DMS153 treated with DMSO at 0.1 percent for 48 hours (cell line): Measurements from ENCODE around the gene JADE2.

Experiments used
- DNase-seq: peaks from one replicate; lab custom pipeline; 2025; ENCODE audit not compliant: unreplicated experiment; lab: John Stamatoyannopoulos, UW

Gene JADE2

GRCh38 chr5:134529460-134529859 lies 4.0 kb downstream of the JADE2 start:
- no peak for DNase-seq

GRCh38 chr5:134530301-134531077 lies 5.0 kb downstream of the JADE2 start:
- DNase-seq: no peak

GRCh38 chr5:134533115-134533815 lies 7.8 kb downstream of the JADE2 start:
- no peak for DNase-seq

- no peak for DNase-seq
These were observed 8.7 kb downstream of the JADE2 start for GRCh38 chr5:134534058-134534725.

GRCh38 chr5:134534726-134535110 lies 9.2 kb downstream of the JADE2 start:
- no peak for DNase-seq

- DNase-seq: no peak
These were observed 11.4 kb downstream of the JADE2 start for GRCh38 chr5:134536876-134537275.

GRCh38 chr5:134537297-134537696 lies 11.8 kb downstream of the JADE2 start:
- DNase-seq: no peak

GRCh38 chr5:134538296-134538695 lies 12.8 kb downstream of the JADE2 start:
- no peak for DNase-seq

GRCh38 chr5:134539732-134540131 lies 14.3 kb downstream of the JADE2 start:
- DNase-seq: no peak

GRCh38 chr5:134540747-134541733 lies 15.6 kb downstream of the JADE2 start:
- DNase-seq: no peak

GRCh38 chr5:134541736-134542376 lies 16.4 kb downstream of the JADE2 start:
- no peak for DNase-seq

- no peak for DNase-seq
These were observed 18.5 kb downstream of the JADE2 start for GRCh38 chr5:134543820-134544614.

GRCh38 chr5:134545070-134545868 lies 19.8 kb downstream of the JADE2 start:
- DNase-seq: no peak

GRCh38 chr5:134547066-134547465 lies 21.6 kb downstream of the JADE2 start:
- no peak for DNase-seq

- no peak for DNase-seq
These were observed 22.1 kb downstream of the JADE2 start for GRCh38 chr5:134547579-134547978.

GRCh38 chr5:134547999-134548658 lies 22.7 kb downstream of the JADE2 start:
- no peak for DNase-seq

GRCh38 chr5:134549714-134550113 lies 24.2 kb downstream of the JADE2 start:
- DNase-seq: no peak
